B cell (primary cell): ENCODE measurements around the gene USP9X. TPM values are rescaled to one million over a fixed set of nuclear protein-coding genes. Genes with fewer than 3 reads are reported as not detected.

Experiments
- ATAC-seq: fragments of 200-7000 bp; cut with Tn5 transposase; one replicate; pipeline ENCODE4 v1.10.0; 2021; ENCODE audit warnings: low read depth, mild to moderate bottlenecking, moderate number of reproducible peaks, moderate library complexity
- CTCF ChIA-PET: fragments of 350-600 bp; sonication (Branson Sonifier 250); formaldehyde crosslinking; loops from one replicate; lab custom pipeline; 2021; ENCODE audit warnings: antibody characterized with exemption, inconsistent platforms; lab: Charles Lee
- POLR2A ChIA-PET: fragments of 350-600 bp; sonication (Branson Sonifier 250); formaldehyde crosslinking; loops from one replicate; lab custom pipeline; 2021; ENCODE audit warnings: antibody characterized with exemption; lab: Charles Lee
- DNase-seq: peaks from one replicate; pipeline ENCODE4 v3.0.0; 2013
- H2AFZ ChIP-seq: 2 replicates; pipeline ENCODE4 v1.6.1; 2012; ENCODE audit warnings: mild to moderate bottlenecking, low read depth, low read length; ENCODE audit not compliant: insufficient read depth, poor library complexity, severe bottlenecking
- H3K27ac ChIP-seq, 2 donors: 1 replicate in 1 of 2; 2 replicates in 1 of 2; pipeline ENCODE4 v1.5.1; 2012 to 2013; ENCODE audit warnings: low read length in 2 of 2, mild to moderate bottlenecking in 2 of 2, moderate library complexity in 1 of 2
- H3K27me3 ChIP-seq, 4 experiments: fragments of 200-600 bp in 1 of 4; sonication (generic) in 1 of 4; replicated peaks in 1 of 4; 1 replicate in 2 of 4; 2 replicates in 2 of 4; pipeline versions ENCODE4 v1.6.1 to v1.7.0; 2013 to 2016; ENCODE audit warnings: low read length in 3 of 4, mild to moderate bottlenecking in 2 of 4, mixed read lengths in 1 of 4, moderate library complexity in 1 of 4; ENCODE audit not compliant: insufficient read depth in 4 of 4, control insufficient read depth in 3 of 4; ENCODE audit errors: control extremely low read depth in 1 of 4
- H3K36me3 ChIP-seq, 2 experiments: replicated peaks in 1 of 2; 1 replicate in 1 of 2; 2 replicates in 1 of 2; pipeline versions ENCODE4 v1.6.1 to v1.7.1; 2013; ENCODE audit warnings: low read length in 1 of 2; ENCODE audit not compliant: insufficient read depth in 2 of 2, control insufficient read depth in 1 of 2; ENCODE audit errors: control extremely low read depth in 1 of 2, extremely low read depth in 1 of 2
- H3K4me1 ChIP-seq, 2 donors: fragments of 200-600 bp in 1 of 2; sonication (generic) in 1 of 2; 1 replicate in 1 of 2; 2 replicates in 1 of 2; pipeline versions ENCODE4 v1.5.1 to v1.6.1; 2013 to 2017; ENCODE audit warnings: low read length in 2 of 2; ENCODE audit not compliant: control insufficient read depth in 2 of 2, insufficient read depth in 2 of 2
- H3K4me2 ChIP-seq: replicated peaks from 2 replicates; pipeline ENCODE3; 2012; ENCODE audit warnings: mild to moderate bottlenecking, low read depth, low read length; ENCODE audit not compliant: poor library complexity, severe bottlenecking
- H3K4me3 ChIP-seq, 5 experiments: fragments of 200-600 bp in 1 of 5; sonication (generic) in 1 of 5; 1 replicate in 3 of 5; 2 replicates in 2 of 5; pipeline versions ENCODE4 v1.5.1 to v1.7.0; 2011 to 2016; ENCODE audit warnings: low read length in 4 of 5, mild to moderate bottlenecking in 4 of 5, low read depth in 2 of 5, control low read depth in 1 of 5, moderate library complexity in 1 of 5; ENCODE audit not compliant: insufficient read depth in 1 of 5; ENCODE audit errors: control extremely low read depth in 1 of 5, extremely low read depth in 1 of 5
- H3K79me2 ChIP-seq: fragments of 200-600 bp; sonication (generic); one replicate; pipeline ENCODE4 v1.6.0; 2016; ENCODE audit warnings: low read length; ENCODE audit not compliant: control insufficient read depth, insufficient read depth
- H3K9ac ChIP-seq: fragments of 200-600 bp; sonication (generic); 2 replicates; pipeline ENCODE4 v1.6.1; 2017; ENCODE audit warnings: mild to moderate bottlenecking, low read length, moderate library complexity
- H3K9me3 ChIP-seq, 3 donors: one replicate each; pipeline versions ENCODE4 v1.6.1 to v1.7.1; 2013; ENCODE audit warnings: low read length in 2 of 3; ENCODE audit not compliant: control insufficient read depth in 2 of 3, insufficient read depth in 1 of 3; ENCODE audit errors: control extremely low read depth in 1 of 3
- H4K20me1 ChIP-seq: 2 replicates; pipeline ENCODE4 v1.6.0; 2012; ENCODE audit warnings: mild to moderate bottlenecking, low read length; ENCODE audit not compliant: insufficient read depth, control insufficient read depth, poor library complexity, severe bottlenecking
- H3K27ac Mint-ChIP-seq: one replicate; pipeline ENCODE4 v1.8.0; 2021; ENCODE audit warnings: mixed read lengths
- H3K27me3 Mint-ChIP-seq: one replicate; pipeline ENCODE4 v1.8.0; 2021; ENCODE audit warnings: mixed read lengths
- H3K4me1 Mint-ChIP-seq: one replicate; pipeline ENCODE4 v1.8.0; 2021; ENCODE audit warnings: mixed read lengths
- H3K4me3 Mint-ChIP-seq: one replicate; pipeline ENCODE4 v1.8.0; 2021; ENCODE audit warnings: mixed read lengths
- H3K9me3 Mint-ChIP-seq: one replicate; pipeline ENCODE4 v1.8.0; 2022; ENCODE audit warnings: mixed read lengths; ENCODE audit not compliant: insufficient read depth
- EZH2 ChIP-seq: IDR thresholded peaks from 2 replicates; pipeline ENCODE4 v1.6.1; 2012; ENCODE audit warnings: borderline replicate concordance, low read depth, mild to moderate bottlenecking, moderate library complexity, low read length; ENCODE audit not compliant: insufficient read depth, poor library complexity, severe bottlenecking
- WGBS: methylation state at CpG from one replicate; pipeline ENCODE4 v1.1.5; 2013; ENCODE audit warnings: missing lambda C conversion rate; ENCODE audit not compliant: insufficient coverage; 5-methylcytosine and 5-hydroxymethylcytosine counted together
- intact Hi-C: fragments of 100-400 bp; cut with micrococcal nuclease; formaldehyde crosslinking; loops from one replicate; pipeline ENCODE4 v1.10.0; 2022
- polyA plus RNA-seq: library from polyadenylated mRNA; depleted of rRNA; stranded (reverse); fragments of >200 nt; gene quantifications from 2 replicates; pipeline ENCODE4 v1.2.3, GENCODE V29; 2012
- total RNA-seq, 2 donors: library from RNA; stranded (reverse); fragments of 120-200 nt in 1 of 2; gene quantifications; 1 replicate in 1 of 2; 2 replicates in 1 of 2; pipeline versions ENCODE4 v1.2.3 to v1.2.4, GENCODE V29; 2013 to 2022
- TF ChIP-seq, protein P1 (sequence below): fragments of 200-600 bp; IDR thresholded peaks from one replicate; pipeline ENCODE4 v1.8.0; 2022; ENCODE audit warnings: antibody characterized with exemption, mild to moderate bottlenecking

The USP9X gene
- total and polyA plus RNA-seq, 2 donors (not counting 1 experiment from before 2014, with no cell fraction given) = 9.6 to 87.6 TPM

DNA sequence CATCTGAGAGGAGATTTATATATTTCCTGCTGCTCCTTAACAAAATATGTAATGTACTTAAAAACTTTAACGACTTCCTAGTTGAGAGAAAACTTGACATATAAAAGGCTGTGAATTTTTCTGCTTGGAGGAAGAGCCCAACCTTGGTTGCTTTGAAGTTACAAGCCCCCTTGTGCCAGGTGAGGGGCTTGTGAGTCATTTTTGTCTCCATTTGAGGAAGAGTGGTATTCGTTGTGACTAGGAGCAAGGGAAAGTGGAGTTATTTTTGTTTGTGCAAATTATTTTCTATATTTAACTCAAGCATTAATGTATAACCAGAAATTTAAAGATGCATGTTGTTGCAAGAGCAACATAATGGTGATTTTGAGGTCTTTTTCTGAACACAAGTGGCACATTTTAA, 149.7 kb downstream of the USP9X start:
- Histone ChIP-seq H3K4me3 (no peak overlapping the region), H3K27ac (peak overlapping the region in 1 of 2 donors; percentile 49), H3K4me1 (peaks cover 27 to 41% of the 10 kb centered on the region in 2 donors), H3K9ac (no peak overlapping the region), H3K4me2 (no peak overlapping the region), H2AFZ (no peak overlapping the region), H3K27me3 (no peaks in the 10 kb centered on the region), H3K9me3 (no peaks in the 10 kb centered on the region), H3K36me3 (peaks cover 8 to 9% of the 10 kb centered on the region in 2 experiments), H3K79me2 (no peaks in the 10 kb centered on the region), H4K20me1 (no peaks in the 10 kb centered on the region)
- WGBS = no CpG with 5 or more reads among the region's 2 CpGs
- intact Hi-C loops = loop anchor here (5.0 kb wide), 1 partner anchor 53 kb away; no protein-coding TSS in a partner anchor
- H3K4me1 Mint-ChIP-seq = peaks cover 31% of the 10 kb centered on the region
- ChIA-PET CTCF (interaction anchor here (1.2 kb wide), 1 partner anchor 55 kb away, joined by 4 read pairs; no protein-coding TSS in a partner anchor), POLR2A (no interaction called here)
- H3K4me3 Mint-ChIP-seq = no peak overlapping the region
- DNase-seq (no peak), ATAC-seq (no peak)
- no peaks in the 10 kb centered on the region for H3K9me3 Mint-ChIP-seq
- no peak for TF ChIP-seq EZH2
- TF ChIP-seq, protein P1, sequence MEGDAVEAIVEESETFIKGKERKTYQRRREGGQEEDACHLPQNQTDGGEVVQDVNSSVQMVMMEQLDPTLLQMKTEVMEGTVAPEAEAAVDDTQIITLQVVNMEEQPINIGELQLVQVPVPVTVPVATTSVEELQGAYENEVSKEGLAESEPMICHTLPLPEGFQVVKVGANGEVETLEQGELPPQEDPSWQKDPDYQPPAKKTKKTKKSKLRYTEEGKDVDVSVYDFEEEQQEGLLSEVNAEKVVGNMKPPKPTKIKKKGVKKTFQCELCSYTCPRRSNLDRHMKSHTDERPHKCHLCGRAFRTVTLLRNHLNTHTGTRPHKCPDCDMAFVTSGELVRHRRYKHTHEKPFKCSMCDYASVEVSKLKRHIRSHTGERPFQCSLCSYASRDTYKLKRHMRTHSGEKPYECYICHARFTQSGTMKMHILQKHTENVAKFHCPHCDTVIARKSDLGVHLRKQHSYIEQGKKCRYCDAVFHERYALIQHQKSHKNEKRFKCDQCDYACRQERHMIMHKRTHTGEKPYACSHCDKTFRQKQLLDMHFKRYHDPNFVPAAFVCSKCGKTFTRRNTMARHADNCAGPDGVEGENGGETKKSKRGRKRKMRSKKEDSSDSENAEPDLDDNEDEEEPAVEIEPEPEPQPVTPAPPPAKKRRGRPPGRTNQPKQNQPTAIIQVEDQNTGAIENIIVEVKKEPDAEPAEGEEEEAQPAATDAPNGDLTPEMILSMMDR = no peak
- H3K27me3 Mint-ChIP-seq = no peaks in the 10 kb centered on the region
- no peak overlapping the region for H3K27ac Mint-ChIP-seq

DNA sequence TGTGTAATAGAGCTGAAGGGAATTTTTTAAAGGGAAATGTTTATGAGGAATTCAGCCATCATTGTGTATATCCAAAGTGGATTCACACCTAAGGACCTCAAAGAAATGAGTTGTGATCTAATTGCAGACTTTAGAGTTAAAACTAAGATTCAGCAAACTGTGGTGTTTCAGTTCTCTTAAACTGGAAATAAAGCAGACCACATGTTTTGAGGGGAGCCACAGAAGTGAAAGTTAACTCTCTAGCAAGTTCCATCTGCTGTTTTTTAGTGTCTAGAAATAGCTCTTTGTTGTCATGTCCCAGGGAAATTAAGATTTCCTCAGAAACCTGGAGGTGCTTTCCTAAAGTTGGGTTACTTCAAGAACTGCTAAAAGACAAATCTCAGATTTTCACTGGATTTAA, 151.4 kb downstream of the USP9X start:
- DNase-seq (peak; percentile 41), ATAC-seq (no peak)
- ChIA-PET POLR2A (interaction anchor here (0.5 kb wide), 1 partner anchor 98 kb away, joined by 9 read pairs; no protein-coding TSS in a partner anchor), CTCF (interaction anchor here (0.6 to 1.3 kb wide), 2 partner anchors 18 to 73 kb away, joined by 3 read pairs; no protein-coding TSS in a partner anchor)
- no peak overlapping the region for H2AFZ ChIP-seq
- H3K79me2 ChIP-seq = no peaks in the 10 kb centered on the region
- H4K20me1 ChIP-seq = no peaks in the 10 kb centered on the region
- no peaks in the 10 kb centered on the region for H3K9me3 ChIP-seq
- peak overlapping the region; percentile 36 for H3K4me2 ChIP-seq
- Mint-ChIP-seq H3K4me1 (peaks cover 35% of the 10 kb centered on the region), H3K27me3 (no peaks in the 10 kb centered on the region), H3K4me3 (no peak overlapping the region), H3K27ac (no peak overlapping the region), H3K9me3 (no peaks in the 10 kb centered on the region)
- intact Hi-C loops = loop anchor here (2.0 to 5.0 kb wide), 2 partner anchors 16 to 54 kb away; no protein-coding TSS in a partner anchor
- peak overlapping the region; percentile 10 to 48 for H3K27ac ChIP-seq
- H3K36me3 ChIP-seq = peaks cover 3 to 7% of the 10 kb centered on the region in 2 experiments
- H3K9ac ChIP-seq = no peak overlapping the region
- TF ChIP-seq EZH2 = no peak
- TF ChIP-seq, protein P1 = no peak
- H3K4me3 ChIP-seq = no peak overlapping the region
- peaks cover 39 to 48% of the 10 kb centered on the region in 2 donors for H3K4me1 ChIP-seq
- no peaks in the 10 kb centered on the region for H3K27me3 ChIP-seq
